ENCODE measurements around the gene SIN3A.
"Not testable (repeated sequence)": the region's sequence is repeated elsewhere in the genome, so short reads cannot be mapped to it uniquely, and the experiment has no call there.

SIN3A gene

DNA sequence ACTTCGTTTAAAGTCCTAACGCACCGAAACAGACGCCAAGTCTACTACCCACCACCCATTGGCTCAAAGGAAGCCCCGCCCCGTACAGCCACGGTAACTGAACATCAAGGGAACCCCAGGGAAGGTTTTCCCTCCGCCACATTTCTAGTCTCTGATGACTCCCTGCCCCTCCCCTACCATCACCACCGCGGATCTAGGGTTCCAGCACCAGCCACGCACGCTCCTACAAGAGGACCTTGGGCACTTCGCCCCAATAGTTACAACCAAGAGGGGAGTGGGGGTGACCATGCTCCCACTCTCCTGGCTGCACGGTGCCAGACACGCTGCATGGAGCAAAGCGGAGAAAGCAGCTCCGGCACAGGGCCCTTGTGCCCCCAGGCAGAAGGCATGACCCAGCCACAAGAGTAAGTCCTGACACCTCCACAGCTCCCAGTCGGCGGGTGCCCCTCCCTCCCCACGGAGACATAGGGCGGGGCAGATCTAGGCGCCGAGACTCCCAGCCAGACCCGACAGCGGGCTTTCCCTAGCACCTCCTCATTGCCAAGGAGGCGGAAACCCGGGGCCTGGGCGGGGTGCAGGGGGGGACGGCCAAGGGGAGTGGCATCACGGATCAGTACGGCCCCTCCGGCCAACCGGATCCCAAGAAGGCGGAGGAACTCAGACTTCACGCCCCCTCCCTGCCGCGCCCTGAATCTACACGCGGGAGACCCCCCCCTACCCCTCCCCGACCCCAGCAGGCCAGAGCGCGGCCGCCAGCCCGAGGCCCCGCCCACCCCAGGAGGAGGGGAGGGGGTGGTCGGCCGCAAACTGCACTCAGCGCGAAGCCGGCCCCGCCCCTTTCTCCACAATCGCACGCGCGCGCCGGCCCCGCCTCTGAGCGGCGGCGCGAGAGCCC lies 936 bp downstream of the SIN3A start:
- DNase-seq = peak; percentile 97

DNA sequence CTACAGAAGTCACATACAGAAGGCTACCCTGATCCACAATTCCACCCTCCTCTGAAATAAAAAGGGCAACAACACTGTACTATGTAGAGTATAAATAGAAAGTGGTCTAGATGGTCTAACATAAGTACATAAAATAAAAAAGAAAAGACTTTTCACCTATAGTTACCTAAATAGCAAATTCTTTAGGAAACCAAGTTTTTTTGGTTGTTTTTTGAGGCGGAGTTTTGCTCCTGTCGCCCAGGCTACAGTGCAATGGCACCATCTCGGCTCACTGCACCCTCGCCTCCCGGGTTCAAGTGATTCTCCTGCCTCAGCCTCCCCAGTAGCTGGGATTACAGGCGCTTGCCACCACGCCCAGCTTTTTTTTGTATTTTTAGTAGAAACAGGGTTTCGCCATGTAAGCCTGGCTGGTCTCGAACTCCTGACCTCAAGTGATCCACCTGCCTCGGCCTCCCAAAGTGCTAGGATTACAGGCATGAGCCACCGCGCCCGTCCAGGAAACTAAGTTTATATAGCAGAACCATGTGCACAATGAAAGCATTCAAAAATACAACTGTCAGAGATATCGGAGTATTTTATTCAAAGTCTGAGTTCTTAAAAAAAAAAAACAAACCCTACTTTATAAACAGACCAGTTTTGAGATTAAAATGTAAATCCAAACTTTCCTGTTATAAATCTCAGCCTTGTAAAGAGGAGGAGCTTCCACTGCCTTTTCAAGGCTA lies 1.7 kb downstream of the SIN3A start:
- no peak for DNase-seq

DNA sequence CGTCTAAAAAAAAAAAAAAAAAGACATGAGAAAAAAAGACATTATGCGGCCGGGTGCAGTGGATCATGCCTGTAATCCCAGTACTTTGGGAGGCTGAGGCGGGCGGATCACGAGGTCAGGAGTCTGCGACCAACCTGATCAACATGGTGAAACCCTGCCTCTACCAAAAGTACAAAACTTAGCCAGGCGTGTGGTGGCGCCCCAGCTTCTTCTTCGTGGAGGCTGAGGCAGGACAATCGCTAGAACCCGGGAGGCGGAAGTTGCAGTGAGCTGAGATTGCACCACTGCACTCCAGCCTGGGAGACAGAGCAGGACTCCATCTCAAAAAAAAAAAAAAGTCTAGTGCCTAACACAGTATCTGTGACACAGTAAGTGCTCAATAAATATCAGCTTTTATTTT lies 3.3 kb downstream of the SIN3A start:
- DNase-seq = not testable (repeated sequence)

DNA sequence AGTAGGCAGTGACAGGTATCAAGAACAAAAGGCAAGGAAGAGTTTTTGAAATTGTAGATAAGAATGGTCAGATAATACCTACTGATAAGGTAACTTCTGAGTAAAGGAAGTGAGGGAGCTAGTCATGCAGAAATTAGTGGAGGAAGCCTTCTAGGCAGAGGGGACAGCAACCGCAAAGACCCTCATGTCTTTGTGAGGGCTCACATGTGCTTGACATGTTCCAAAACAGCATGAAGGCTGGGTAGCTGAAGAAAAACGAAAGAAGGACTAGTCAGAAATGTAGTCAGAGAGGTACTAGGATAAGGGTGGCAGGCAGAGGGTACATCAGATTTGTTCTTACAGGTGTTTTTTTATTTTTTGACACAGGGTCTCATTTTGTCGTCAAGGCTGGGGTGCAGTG lies 5.3 kb downstream of the SIN3A start:
- no peak for DNase-seq

DNA sequence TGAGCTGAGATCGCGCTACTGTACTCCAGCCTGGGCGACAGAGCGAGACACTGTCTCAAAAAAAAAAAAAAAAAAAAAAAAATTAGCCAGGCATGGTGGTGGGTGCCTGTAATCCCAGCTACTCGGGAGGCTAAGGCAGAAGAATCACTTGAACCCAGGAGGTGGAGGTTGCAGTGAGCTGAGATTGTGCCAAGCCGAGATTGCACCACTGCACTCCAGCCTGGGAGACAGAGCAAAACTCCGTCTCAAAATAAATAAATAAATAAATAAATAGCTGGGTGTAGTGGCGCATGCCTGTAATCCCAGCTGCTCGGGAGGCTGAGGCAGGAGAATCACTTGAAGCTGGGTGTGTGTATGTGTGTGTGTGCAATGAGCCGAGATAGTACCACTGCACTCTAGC lies 6.2 kb downstream of the SIN3A start:
- DNase-seq = not testable (repeated sequence)

DNA sequence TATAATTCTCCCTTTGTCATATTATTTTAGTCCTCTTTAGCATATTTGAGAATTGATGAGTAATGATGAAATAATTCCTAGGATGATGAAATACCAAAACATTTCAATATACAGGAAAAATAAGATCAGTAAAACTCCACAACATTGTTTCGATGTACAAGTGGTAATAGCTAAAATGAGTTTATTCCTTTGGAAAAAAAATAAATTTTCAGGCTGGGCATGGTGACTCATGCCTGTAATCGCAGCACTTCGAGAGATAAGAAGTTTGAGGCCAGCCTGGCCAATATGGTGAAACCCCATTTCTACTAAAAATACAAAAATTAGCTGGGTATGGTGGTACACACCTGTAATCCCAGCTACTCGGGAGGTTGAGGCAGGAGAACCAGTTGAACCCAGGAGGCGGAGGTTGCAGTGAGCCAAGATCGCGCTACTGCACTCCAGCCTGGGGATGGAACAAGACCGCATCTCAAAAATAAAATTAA lies 7.5 kb downstream of the SIN3A start:
- not testable (repeated sequence) for DNase-seq

DNA sequence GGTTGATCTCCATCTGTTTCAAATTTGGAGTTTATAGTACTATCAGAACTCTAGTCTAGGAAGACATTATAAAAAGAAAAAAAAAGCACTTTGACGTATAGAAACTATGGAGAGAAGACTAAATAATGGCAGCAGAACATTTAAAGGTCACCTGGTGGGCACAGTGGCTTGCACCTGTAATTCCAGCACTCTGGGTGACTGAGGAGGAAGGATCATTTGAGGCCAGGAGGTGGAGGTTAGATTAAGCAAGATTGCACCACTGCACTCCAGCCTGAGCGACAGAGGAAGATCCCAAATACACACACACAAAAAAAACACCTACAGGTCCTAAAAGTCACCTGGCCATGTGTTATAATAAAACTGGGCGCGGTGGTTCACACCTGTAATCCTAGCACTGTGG lies 13.8 kb downstream of the SIN3A start:
- DNase-seq = no peak

DNA sequence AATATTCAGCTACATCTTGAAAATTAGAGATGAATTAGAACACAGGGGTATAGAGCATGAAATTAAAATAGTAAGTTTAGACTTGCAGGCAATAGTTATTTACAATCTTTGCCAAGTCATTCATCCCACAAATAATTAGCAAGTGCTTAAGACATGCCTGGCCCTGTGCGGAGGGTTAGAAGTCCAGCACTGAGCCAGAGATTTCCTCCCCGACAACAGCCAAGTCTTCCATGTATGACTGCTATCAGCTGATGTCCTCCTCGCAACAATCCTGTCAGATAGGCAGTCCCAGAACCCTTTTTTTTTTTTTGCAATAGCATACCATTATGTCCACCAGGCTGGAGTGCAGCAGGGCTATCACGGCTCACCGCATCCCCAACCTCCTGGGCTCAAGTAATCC lies 14.6 kb downstream of the SIN3A start:
- DNase-seq = no peak

DNA sequence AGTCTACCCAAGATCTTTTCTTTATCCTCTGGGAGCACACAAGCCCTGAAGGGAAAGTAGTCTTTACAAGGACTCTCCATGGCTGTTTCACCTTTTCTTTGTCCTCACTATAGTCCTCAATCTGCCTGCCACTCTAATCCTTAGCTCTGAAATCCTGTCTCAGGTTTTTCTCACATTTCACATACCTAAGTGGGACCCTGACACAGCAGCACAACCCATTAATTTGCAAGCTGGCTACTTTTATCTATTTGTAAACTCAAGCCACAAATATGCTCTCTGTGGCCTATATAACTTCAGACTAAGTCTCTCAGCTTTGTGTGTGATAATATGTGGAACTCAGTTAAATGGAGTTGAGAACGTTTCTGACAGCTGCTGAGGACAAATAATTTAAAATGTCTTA lies 19.8 kb downstream of the SIN3A start:
- DNase-seq = no peak

DNA sequence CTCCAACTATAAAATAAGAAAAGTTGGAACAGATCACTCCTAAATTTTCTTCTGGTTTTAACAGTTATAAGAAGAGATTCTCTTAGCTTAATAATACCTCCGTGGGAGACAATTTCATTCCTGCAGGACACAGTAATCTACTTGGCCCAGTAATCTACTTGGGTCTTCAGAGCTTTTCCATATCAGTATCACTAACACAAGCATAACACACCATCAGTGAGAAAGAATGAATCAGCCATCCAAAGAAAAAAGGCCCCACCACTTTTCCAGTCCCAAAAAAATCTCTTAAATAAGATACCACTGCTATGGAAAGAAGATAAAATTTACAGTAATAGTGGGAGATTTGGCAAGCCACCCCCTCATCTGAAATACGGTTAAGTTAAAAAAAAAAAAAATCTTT lies 20.2 kb downstream of the SIN3A start:
- no peak for DNase-seq

DNA sequence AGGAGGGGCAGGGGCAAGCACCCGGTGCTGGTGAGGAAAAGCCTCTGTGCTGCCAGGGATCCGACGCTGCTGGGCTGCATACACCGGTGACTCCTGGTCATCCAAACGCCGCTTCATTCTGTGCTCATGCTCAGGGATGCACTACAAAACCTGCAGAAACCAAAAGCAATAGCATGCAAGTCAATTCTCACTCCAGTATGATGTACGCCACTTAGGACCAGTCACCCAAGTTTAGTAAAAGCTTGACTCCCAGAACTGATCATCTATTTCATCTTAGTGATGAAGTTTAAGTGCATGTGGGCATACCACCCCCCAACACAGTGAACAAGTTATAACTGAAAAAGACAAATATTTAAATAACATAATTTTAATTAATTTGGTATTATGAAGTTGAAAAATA lies 21.2 kb downstream of the SIN3A start:
- DNase-seq = no peak

DNA sequence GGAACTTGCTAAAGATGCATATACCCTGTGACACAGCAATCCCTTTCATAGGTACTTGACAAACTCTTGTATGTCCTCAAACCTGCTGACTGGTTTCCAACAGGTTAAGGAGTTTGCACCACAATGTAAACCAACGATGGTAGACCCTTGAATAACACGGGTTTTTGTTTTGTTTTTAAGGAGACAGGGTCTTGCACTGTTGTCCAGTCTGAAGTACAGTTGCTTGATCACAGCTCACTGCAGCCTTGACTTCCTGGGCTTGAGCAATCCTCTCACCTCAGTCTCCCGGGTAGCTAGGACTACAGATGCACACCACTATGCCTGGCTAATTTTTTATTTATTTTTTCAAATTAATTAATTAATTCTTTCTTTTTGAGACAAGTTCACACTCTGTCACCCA lies 23.3 kb downstream of the SIN3A start:
- no peak for DNase-seq

DNA sequence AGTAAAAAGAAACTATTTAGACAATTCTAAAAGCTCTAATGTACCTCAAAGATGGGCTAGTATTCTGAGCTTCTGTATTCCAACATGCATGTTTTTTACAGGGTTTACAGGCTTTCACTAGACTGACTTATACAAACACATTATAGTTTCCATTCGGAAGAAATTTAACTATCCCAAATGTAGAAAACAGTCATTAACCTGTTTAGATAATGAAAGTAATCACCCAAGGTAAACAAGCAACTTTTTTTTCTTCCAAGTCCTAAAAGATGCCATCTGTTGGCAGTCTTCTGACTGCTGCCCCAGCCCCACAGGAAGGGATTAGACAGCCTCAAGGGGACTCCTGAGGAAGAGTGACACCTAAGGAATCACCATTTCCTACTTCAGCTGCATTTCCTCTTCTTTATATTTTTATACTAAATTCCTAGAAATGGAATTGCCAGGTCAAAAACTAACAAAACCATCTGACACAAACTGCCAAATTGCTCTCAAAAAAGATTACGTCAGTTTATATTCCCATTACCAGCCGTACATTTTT lies 25.5 kb downstream of the SIN3A start:
- no peak for DNase-seq

DNA sequence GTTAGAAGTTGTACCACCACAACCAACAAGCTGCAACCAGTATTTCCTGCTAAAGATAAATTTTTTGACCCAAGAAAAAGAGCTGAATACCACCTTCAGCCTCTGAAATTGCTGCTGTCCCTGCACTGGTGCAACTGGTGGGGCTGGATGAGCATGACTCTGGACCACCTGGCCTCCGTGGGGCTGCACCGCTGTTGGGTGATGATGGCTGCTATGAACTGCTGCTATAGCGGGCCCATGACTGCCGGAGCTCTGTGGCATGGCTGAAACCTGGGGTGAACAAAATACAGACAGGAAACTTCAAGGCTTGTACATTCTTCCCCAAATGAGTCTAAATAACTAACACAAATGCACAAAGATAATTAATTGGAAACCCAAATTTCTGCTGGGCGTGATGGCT lies 28.9 kb downstream of the SIN3A start:
- DNase-seq = no peak

DNA sequence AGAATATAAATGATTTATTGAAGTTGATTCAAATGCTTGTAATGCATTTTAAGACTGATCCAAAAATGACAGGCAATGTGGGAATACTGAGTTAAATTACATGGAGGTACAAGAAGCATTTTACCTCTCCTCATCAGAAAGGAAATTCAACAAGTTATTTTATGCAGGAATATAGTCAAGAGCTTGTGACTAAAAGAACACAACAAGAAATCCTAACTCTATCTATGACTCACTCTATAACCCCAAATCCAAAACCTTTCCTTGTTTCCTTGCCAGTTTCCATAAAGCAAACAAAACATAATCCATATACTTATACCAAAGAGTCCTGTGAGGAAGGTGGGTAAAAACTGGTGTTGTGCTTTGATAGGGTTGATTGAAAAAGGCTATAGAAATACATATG lies 30.8 kb downstream of the SIN3A start:
- no peak for DNase-seq

DNA sequence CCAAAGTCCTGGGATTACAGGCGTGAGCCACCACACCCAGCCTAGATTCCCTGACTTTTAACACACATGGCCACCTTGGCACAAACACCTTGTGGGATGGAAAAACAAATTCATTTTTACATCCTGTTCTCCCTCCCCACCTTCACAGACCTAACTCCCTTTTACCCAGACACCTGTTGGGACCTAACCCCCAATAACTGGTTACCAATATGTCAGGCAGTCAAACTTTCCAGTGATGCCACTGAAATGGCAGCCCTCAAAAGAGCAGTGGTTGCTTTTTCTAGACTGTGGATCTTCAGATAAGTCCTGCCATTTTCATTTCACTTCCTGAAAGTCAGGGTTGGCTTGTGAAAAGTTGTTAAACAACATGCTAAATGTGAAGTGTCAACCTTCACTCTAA lies 34.9 kb downstream of the SIN3A start:
- no peak for DNase-seq

DNA sequence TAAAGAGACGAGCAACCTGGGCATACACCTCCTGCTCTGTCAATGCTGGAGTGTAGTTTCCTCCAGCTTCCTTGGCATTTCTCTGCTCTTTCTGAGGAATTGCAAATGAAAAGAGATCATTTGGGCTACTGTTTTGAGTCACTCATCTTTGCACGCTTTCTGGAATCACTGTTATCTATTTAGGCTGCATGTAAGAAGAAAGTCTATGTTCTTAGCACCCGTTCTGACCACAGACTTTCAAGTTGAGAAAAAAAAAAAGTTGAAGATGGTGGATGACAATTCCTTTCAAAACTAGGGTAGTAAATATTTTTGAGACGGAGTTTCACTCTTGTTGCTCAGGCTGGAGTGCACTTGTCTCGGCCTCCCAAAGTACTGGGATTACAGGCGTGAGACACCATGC lies 41.3 kb downstream of the SIN3A start:
- no peak for DNase-seq

DNA sequence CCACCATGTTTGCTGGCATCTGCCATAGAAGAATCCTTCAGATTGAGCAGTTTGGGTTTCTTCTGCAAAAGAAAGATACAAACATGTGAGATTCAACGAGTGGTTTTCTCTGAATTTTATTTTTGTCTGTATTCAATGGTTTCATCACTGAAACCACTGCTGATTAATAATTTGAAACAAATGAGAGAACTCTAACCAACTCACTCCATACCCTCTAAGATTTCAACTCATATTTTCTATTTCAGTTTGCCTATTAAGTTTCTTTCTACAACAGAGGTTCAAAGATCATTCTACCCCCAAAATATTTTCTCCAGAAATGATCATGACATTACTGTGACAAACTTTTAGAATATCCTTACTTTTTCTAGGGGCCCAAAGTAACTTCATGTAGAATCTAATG lies 44.4 kb downstream of the SIN3A start:
- no peak for DNase-seq

DNA sequence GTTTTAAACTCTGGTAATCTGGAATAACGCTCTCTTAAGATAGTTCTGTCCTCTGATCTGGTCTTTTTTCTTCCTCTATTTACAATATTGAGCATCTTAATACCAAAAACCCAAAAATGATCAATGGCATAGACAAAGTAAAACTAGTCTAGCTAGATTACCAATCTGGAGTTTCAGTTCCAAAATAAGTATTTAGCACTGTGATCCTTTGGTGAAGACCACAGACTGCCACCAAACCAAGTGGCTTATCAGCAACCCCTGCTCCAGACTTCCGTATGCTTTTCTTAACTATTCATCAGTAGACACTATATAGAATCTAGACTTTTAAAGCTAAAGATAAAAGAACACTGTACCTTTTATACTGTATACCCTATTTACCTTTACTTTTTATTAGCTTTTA lies 47.6 kb downstream of the SIN3A start:
- no peak for DNase-seq

DNA sequence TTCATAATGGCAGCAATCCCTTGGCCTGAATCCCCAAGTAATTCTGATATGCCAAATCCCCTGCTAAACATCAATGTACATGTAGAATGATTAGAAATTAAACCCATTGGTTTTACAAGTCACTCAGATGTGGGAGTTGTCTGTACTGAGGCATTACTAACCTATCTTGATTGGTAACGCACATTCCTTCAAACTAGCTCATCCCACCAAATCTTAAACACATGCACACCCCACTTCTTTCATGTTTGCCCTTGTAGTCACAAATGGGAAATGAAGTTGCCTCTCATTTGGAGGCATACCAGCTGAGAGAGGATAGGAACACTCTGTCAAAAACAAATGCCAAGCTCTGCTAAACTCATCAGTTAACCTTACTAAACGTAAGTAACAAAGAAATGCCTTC lies 54.0 kb downstream of the SIN3A start:
- DNase-seq = no peak

DNA sequence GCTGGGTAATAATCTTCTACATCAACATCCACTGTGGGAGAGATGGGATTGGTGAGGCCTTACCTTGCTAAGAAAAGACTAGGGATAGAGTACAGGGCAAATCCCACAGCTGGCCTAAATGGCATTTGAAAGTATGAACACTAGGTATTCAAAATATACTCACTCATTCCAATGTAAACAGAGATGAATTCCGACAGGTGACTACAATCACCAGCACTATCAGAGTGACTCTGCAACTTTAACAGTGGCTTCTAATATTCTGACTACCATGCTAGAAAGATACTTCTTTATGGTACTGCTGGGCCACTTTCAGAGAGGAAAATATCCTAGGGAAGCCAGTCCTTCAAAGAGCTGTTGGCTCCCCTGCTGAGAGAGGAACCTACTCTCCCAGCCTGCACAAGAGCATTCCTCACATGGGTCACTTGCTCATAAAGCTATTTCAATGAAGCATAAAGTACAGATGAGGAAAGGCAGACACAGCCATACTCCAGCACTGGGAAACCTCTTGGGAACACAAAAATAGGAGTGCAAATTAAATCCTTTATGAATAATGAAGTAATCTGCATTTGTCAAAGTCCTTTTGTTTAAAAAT lies 61.6 kb downstream of the SIN3A start:
- no peak for DNase-seq

DNA sequence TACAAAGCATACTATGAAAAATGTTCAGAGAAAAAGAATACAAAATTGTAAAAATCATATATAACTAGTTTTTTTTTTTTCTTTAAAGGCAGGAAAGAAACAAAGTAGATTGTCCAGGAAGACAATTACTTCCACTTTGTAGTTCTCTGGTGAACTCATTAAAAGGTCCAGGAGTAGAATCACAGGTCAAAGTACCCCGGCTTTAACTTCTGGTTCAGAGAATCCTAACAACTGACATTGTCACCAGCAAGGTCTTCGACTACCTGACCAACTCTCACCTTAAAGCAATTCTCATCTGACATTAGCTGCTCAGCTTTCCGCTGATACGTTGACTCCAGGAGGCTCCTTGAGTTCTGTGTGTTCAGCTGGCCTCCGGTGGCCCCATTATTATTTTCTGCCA lies 67.5 kb downstream of the SIN3A start:
- not testable (repeated sequence) for DNase-seq

DNA sequence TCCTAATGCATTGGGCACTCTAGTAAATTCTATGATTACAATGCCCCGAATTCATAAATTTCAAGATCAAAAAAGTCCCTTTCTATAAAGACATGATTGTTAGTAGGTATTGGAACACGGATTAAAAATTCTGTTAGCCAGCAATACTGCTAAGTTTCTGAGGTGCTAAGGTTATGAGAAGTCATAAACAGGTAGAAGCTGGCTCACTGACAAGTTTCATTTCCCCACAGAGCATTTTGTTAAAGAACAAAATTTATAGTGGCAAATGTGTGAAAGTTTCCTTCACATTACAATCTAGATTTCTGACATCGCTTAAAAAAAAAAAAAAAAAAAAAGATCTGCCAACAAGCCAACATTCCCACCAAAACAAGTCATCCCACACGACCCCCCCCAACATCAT lies 70.7 kb downstream of the SIN3A start:
- no peak for DNase-seq

Measured in COR-L47 (cell line).